ENCODE results near the gene ECM2. TPM values are rescaled to one million over a fixed set of nuclear protein-coding genes. Genes with fewer than 3 reads are reported as not detected.
A peak's percentile ranks its signal among the peaks of the same experiment; 100 is the strongest.

Gene ECM2
- total RNA-seq, 1 experiment from 2014 or later, result not detected

DNA sequence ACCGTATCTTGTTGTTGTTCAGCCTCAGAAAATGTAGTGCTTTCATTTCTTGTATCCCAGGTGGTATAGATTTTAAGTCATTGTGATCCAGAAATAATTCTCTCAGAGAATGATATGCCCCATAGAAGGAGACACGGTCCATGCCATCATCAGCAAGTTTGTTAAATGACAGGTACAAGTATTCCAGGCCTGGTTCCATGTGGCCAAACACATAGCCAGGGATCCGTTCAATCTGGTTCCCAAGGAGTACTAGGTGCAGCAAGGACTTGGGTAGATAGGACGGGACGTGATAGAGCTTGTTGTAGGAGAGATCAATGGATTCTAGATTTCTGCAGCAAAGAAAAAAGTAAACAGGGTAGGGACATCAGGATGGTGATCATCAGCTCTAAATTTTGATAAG is 35.1 kb downstream of the ECM2 start:
- no peak for DNase-seq (ENCODE audit: low spot score)

DNA sequence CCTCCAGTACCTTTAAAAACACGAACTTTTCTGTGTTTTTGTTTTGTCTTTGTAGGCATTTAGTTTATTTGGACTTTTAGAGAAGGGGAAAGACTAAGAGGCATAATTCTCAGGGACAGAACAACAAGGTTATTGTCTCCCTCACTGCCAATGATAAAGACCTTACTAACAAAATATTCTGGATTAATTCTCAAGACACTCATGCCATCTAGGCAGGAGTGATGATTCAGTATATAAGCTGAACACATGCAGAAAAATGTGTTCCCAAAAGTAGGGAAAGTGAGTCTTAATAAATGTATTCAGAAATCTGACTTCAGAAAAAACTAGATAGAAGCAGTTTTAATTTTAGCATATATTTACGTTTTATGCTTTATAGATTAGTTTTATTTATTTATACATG is 36.1 kb downstream of the ECM2 start:
- no peak for DNase-seq (ENCODE audit: low spot score)

DNA sequence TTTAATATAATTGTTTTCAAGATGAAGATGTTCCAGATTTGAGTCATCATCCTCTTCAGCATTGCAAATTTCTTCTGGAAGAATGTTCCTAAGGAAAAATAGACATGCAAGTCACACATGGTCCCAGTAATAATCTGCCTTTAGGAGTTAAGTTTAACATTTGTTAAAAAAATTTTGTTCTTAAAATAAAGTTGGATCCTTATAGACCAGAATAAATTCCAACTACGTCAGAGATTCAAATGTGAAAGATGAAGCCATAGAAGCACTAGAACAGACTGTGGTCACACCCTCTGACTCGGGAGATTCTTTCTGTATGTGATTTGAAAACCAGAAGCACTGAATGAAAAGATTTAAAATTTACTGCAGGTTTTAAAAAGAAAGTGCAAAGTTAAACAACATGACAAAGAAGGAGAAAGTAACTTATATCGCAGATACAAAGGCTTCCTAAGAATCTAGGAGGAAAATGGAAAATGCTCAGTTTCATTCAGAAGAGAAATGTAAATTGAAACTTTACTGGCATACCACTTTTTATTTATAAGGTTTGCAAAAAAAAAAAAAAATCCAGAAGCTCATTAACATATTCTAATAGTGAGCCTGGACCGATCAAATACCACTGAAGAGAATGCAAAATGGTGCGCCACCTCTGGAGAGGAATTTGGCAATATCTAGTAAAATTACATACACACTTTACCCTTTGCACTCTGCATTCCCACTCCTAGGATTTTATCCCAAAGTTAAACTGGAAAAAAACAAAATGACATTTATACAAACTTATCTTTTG is 39.2 kb downstream of the ECM2 start:
- no peak for DNase-seq (ENCODE audit: low spot score)

DNA sequence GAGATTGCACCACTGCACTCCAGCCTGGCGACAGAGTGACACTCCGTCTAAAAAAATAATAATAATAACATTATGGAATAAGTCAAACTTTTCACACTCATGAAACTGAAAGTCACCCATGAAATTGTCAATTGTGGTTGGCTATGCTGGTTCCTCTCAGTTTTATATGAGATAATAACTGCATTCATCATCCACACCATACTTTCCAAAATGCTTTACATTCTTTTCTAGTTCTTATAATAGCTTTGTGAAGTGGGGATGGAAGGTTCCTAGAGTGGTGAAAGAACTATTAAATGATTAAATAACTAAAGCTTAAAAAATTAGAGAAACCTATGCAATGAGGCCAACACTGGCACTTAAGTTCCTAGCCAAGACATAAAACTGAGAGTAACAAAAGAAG is 40.9 kb downstream of the ECM2 start:
- DNase-seq (ENCODE audit: low spot score), result no peak

DNA sequence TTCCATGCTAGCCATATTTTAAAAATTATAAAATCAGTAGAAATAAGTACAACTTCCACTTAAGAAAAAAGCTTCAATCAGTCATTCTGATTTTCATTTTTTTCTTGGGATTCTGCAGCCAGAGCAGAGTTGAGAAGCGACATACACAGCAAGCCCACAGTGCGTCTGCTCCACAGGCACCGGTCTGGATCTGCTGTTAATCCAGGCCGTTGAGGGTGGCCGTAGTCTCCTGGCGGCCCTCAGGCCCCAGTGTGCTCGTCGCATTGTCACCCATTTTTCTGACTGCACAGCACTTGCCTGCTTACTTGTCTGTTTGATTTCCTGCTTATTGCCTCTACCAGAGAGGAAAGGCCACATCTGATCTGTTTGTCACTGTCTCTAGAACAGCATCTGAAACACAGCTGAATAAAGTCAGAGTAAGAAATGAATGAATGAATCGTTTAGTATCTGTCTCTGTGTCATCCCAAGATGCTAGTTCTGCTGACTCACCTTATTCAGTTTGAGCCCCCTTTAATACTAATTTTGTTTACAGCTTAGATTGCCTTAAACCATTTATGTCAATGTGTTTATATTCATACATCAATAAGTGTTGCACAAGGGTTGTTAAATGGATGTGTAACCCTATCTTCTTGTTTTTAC is 41.9 kb downstream of the ECM2 start:
- DNase-seq (ENCODE audit: low spot score), result no peak

DNA sequence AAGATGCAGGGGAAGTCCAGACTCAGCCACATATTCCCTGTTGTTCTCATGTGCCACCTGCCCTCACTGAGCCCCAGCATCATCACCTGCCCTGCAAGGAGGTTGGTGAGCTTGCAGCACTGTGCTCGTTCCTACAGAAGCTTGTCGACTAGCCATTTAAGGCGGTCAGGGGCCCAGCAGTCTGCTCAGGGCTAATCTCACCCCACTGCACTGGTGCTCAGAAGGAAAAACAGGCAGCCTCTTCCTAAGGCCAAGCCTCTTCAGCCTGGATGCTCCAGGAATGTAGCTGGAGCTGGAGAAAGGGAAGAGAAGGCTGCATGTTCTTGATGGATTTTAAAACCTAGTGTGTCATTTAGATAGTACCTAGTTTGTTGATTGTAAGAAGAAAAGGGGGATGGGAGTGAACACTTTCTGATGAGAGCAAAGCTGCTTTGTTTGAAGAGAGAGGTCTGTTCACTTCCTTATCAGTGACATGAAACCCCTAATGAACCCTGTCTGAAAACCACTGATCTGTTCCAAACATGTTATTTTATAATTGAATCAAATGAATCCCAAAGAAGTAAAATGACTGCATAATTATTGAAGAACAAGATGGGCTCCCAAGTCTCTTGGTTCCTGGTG is 42.9 kb downstream of the ECM2 start:
- no peak for DNase-seq (ENCODE audit: low spot score)

DNA sequence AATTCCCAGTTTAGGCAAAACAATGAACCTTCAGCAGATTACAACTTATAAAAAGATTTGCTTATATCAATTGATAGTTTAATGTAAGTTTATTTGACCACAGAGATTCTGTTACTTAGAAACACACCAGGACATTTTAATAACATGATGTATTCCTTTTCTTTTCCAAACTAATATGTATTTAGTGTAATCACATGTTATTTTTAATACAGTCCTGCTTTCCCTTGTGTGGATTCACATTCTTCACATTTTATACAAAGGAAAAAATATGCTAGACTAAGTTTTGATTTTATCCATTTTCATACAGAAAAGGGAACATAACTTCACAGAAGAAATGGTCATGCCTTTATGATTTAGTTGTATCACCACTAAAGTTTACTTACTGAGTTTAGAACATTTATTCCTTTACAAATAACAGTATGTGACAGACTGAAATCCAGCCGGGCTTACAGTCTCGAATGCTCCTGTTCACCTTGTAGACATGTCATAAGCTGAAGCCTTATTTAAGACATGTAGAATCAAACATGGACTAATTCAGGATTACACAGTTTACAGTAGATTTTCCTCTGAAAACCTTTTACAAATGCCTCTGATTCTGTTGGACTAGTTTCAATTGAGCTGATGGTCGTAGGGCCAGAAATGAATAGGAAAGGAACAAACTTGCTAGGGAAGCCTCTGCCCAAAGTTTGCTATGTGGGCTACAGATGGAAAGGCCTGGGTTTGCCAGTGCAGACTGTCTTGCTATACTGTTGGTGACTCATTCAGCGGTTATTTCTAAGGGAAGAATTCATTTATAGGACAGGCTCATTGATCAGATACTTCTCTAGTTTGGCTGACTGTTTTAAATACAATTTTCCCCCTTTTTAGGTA is 46.9 kb downstream of the ECM2 start:
- DNase-seq (ENCODE audit: low spot score), result peak; percentile 13

DNA sequence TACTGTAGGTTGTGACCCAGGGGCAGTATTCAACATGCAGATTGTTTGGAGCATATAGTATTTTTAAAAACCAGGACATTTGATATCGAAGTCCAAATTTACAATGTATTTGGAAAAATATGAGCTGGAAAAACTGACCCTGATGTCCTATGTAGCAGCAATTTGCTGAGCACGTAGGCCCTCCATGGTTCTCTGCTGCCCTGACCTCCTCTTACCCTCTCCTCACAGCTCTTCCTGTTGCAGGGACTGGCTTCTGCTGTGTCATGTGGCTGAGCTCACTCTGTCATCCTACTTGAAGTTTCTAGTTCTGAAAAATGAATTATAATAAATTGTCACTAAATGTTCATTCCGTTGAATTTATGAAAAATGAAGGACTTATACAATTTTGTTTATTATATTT is 49.4 kb downstream of the ECM2 start:
- DNase-seq (ENCODE audit: low spot score), result no peak

DNA sequence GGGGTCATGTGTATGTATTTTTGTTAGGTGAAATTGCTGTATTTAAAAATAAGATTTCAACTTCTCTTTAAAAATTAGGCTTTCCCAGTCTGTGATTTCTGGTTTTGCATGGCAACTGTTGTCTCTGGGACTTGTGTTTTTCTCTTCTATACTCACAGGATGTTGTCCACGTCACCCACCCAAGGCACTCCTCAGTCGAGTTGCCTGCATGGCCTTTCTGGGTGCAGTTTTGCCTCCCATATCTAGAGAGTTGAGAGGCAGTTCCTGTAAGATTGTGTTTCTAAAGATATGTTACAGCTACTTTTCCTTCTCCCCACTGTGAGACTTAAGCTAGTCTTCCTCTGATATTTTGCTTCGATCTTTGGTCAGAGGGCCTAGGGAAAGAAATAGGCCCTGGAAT is 51.2 kb downstream of the ECM2 start:
- no peak for DNase-seq (ENCODE audit: low spot score)

DNA sequence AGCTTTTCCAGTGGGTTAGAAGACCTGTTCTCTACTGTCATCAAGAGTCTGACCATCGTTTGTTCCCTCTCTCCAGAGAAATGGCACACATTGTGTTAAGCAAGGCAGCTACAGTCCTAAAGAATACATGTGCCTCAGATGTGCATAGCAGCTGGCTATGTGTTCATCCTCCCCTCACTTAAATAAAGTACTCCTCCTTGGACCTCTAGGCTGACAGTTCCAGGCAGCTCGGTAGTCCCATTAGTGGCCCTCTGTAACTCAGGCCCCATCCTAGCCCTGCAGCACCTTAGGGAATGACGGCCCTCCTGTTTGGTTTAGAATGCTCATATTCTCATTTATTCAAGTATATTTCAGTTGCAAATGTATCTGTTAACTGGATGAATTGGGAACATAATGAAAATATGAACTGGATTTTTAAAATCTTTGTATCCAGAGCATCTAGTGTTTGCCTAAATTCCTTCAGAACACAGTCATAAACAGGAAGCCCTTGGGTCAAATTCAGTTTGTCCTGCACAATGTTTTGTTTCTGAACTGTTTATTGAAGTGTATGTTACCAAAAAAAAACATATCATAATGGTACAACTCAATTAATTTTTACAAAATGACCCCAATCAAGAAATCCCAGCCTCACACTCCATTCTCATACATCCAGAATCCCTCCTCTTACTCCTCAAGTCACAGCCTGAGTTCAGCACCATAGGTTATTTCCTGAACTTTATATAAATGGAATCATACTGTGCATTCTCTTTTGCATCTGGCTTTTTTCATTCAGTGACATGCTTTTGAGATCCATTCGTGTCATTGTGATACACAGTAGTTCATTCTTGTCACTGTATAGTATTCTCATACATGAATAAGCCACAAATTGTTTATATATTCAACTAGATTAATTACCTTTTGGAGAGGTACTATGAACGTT is 51.9 kb downstream of the ECM2 start:
- no peak for DNase-seq (ENCODE audit: low spot score)

DNA sequence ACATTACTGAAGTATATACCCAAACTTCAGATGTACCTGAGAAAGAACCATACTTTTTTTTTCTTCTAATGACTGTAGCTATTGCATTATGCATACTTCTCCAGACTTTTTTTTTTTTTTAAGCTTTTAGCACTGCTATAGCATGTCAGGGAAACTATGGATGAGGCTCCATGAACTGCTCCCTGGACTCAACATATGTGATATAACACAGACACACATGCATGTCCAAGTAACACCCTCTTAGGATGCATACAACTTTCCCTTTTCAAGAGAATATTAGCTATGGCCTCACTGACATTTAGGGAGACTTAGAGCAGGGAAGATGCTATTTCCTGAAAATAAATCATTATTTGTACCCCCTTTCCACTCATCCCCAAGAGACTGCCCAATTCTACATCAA is 53.0 kb downstream of the ECM2 start:
- DNase-seq (ENCODE audit: low spot score), result no peak

DNA sequence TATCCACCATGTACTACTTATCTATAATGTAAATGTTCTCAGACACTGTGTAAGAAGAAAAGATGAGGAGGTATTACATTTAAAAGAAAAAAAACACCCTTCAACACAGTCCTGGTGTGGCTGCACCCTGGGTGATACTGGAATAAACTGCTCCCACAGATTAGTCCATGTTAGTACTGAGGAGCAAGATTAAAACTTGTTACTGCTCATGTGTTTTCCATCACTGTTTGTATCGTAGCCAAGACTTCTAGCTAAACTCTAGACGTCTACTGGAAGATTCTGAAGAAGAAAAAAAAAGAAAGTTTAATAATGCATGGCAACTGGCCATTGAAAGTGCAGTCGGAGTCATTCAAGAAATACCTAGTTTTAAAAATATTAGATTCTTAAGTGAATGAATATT is 53.5 kb downstream of the ECM2 start, which contains the start of gene ASPN:
TSS of gene ASPN (minus strand) at position 178 of the 400 bp plus-strand sequence.
- no peak for DNase-seq (ENCODE audit: low spot score)

DNA sequence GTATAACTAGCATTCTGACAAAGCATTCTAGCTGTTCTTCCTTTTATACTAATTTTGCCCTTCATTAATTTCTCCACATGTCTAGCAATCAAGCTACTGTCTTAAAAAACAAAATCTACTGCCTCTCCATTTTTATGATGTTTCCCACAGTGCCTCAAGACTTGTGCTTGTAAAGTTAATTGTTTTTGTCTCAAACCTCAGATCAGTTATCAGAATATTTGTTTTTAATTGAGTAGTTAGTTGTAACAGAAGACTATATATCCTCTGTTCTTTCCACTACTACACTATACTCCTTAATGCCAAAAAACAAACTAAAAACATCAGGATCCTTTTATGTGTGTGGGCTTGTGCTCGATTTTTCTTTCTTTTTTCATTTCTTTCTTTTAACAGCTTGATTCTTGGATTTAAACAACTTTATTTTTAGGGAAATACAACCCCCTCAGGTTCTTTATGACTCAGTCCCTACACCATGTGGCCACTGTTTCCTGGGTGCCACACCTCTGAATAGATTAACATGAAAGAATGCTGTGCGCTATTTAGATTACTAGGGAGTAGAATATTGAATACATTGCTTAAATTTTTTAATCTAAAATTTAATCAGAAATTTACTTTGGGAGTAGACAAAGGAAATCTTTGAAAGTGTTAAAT is 54.7 kb downstream of the ECM2 start:
- DNase-seq (ENCODE audit: low spot score), result peak; percentile 24

DNA sequence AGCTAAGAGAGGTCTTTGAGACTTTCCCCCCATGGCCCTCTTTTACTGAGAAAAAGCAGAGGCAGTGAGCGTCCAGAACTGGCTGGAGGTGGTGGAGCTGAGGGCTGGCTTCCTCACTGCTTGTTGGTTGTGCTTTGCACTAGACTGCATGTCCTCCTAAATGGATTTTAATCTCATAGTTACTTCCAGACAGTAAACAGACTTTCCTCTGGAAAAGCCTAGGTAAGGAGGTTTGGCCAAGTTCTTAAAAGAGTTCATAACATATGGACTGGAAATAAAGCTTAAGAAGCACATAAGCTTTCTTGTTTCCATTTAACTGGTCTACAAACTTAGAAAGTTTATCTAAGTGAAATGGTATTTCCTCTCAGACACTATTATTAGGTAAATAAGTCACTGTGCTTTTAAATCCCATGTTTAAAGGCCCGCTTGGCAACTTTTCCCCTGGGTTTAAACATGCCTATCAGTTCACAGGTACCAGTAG is 55.5 kb downstream of the ECM2 start:
- DNase-seq (ENCODE audit: low spot score), result peak; percentile 5

DNA sequence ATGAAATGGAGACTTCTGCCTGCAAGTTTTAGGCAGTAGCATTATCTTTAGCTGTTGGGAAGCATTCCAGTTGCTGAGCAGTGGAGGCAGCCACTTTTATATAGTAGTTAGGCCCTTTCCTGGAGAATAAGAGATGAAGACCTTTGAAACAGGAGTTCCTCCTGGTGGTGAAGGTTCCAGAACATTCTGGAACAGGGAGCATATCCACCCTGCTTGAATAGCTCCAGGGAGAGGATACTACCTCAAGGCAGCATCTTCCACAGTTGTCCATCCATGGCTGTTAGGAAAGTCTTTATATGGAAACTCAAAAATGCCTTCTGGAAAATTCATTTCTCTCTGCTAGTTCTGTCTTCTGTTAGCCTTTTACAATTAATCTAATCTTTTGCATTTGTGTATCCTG is 56.4 kb downstream of the ECM2 start:
- no peak for DNase-seq (ENCODE audit: low spot score)

DNA sequence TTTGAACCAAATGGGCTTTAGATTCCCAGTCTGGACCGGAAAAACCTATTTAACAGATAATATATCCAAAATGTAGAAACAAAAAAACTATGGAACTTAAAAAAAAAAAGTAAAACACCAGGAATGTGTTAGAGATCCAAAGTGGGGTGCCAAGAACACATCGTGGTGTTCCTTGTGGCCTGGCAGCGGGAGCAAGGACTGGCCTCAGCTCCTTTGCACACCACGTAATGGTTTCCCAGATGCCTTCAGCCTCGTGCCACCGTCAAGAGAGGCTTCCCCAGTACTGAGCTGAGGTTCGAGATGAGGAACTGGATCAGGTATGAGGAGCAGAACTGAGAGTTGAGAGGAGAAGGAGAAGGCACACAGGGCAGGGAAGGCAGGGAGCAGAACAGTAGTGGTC is 57.0 kb downstream of the ECM2 start:
- DNase-seq (ENCODE audit: low spot score), result no peak

DNA sequence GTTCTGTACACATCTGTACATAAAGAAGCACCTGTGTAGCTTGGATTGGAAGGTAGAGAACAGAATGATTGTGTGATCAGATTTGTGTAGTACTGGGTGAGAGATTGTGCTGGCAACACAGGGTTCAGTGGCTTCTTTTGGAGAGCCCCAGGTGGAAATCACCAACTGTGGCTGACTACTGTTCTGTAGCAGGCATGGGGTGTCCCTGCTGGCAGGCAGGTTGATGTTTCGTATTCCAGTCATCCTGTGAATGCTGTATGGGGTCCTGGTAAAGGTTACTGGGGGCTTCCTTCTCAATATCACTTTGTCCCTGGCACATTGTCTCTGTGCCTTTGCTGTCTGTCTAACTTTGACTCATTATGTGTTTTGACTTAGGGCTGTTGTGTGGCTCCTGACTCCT is 58.8 kb downstream of the ECM2 start:
- no peak for DNase-seq (ENCODE audit: low spot score)

DNA sequence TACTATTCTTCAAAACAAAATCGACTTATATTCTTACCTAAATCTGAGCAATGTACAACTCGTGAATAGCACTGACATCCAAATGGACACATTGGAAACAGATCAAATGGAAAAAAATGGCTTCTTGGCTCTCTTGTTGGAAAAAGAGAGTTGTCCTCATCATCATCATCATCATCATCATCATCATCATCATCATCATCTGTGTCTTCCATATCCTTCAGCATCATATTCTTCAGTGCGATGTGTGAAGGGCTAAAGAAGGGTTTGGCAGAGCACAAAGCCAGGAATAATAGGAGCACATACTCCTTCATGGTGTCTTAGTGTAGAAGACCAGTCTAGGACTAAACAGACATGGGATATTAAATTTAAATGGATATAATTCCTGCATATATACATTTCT is 61.2 kb downstream of the ECM2 start:
- no peak for DNase-seq (ENCODE audit: low spot score)

DNA sequence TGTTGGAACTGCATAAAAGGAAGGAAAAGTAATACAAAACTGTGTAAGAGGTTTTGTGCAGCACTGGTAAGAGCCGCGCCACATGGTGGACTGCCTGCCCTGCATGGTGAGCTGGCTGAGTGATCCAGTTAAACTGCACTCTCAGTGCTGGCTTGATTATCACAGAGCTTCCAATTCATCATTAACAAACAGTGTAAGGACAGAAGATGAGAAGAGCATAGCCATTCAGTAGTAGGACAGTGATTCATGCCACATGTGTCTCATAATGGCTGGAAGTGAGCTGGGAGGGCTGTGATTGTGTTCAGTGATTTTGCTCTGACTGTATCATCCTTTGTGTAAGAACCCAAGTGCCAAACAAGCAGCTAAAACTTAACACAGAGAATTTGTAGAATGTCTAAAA is 67.6 kb downstream of the ECM2 start:
- no peak for DNase-seq (ENCODE audit: low spot score)

DNA sequence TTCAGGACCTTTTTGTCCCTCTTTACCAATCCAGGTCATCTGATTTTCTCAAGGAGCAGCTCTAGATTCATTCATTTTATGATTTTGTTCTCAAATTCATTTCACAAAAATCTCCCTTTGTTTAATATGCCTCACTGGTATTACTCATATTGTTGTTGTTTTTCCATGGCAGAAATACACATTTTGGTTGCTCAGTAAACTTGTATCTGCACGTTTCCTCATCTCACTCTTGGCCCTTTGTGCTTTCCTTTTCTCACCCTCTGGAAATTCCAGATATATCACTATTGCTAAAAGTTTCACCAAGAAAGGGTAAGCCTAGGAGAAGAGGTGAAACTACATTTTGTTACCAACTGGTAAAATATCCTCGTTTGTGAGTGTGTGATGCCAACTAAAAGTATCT is 68.3 kb downstream of the ECM2 start:
- DNase-seq (ENCODE audit: low spot score), result no peak
